A549 (cell line): ENCODE data around the gene ZNF341. TPM values are rescaled to one million over a fixed set of nuclear protein-coding genes. Genes with fewer than 3 reads are reported as not detected.

ENCODE experiments used
- ATAC-seq, 2 experiments: fragments of 200-7000 bp in 1 of 2; fragments of >200 bp in 1 of 2; cut with Nextera tagmentation in 1 of 2; cut with Tn5 transposase in 1 of 2; 3 replicates each; pipeline versions ENCODE4 v1.8.0 to v1.9.1; 2018 to 2020; ENCODE audit warnings: mild to moderate bottlenecking in 1 of 2, moderate library complexity in 1 of 2
- CTCF ChIA-PET: fragments of 300-600 bp; sonication (Branson Sonifier 250); formaldehyde crosslinking; extraction: SDS; loops from one replicate; lab custom pipeline; 2021; ENCODE audit warnings: antibody characterized with exemption, inconsistent platforms; lab: Yijun Ruan, JAX
- POLR2A ChIA-PET: fragments of 350-600 bp; formaldehyde crosslinking; extraction: SDS; loops from one replicate; lab custom pipeline; 2021; ENCODE audit warnings: antibody characterized with exemption, inconsistent platforms; lab: Yijun Ruan, JAX
- DNase-seq, 2 experiments: peaks; one replicate each; pipeline versions ENCODE4 v3.0.0 to v3.0.0-alpha.2; 2011 to 2016; ENCODE audit warnings: low read depth in 1 of 2, low spot score in 1 of 2
- FAIRE-seq: peaks from 2 replicates; lab custom pipeline; 2011; peaks lifted over from hg19 to GRCh38; lab: Jason Lieb, UNC
- H3K27ac ChIP-seq, 2 experiments: fragments of >200 bp; sonication (Bioruptor Twin); formaldehyde crosslinking; 3 replicates each; pipeline ENCODE4 v1.5.1; 2016 to 2017
- H3K4me1 ChIP-seq: fragments of >200 bp; sonication (Bioruptor Twin); formaldehyde crosslinking; 3 replicates; pipeline ENCODE4 v1.6.1; 2016
- H3K4me2 ChIP-seq: fragments of >200 bp; sonication (Bioruptor Twin); formaldehyde crosslinking; 3 replicates; pipeline ENCODE4 v1.6.1; 2016
- H3K4me3 ChIP-seq: fragments of >200 bp; sonication (Bioruptor Twin); formaldehyde crosslinking; 3 replicates; pipeline ENCODE4 v1.5.1; 2016
- H3K9me3 ChIP-seq: fragments of >200 bp; sonication (Bioruptor Twin); formaldehyde crosslinking; 3 replicates; pipeline ENCODE4 v1.6.1; 2016
- CBX8 ChIP-seq: fragments of 200-600 bp; sonication (generic); IDR thresholded peaks from 2 replicates; pipeline ENCODE4 v1.6.1; 2016
- CHD2 ChIP-seq: fragments of 150-350 bp; IDR thresholded peaks from 2 replicates; pipeline ENCODE4 v1.6.1; 2014; ENCODE audit warnings: low read length; ENCODE audit not compliant: partially characterized antibody
- CHD4 ChIP-seq: fragments of 200-600 bp; sonication (generic); IDR thresholded peaks from 2 replicates; pipeline ENCODE4 v1.6.1; 2016; ENCODE audit warnings: antibody characterized with exemption, mild to moderate bottlenecking, borderline replicate concordance
- E2F6 ChIP-seq: IDR thresholded peaks from 2 replicates; pipeline ENCODE4 v1.6.1; 2012; ENCODE audit warnings: low read depth, borderline replicate concordance
- ELK1 ChIP-seq: fragments of 150-350 bp; IDR thresholded peaks from 2 replicates; pipeline ENCODE4 v1.6.1; 2014; ENCODE audit warnings: low read depth, mild to moderate bottlenecking, low read length
- EP300 ChIP-seq, 2 experiments: fragments of >200 bp; sonication (Bioruptor Twin); formaldehyde crosslinking; IDR thresholded peaks; 2 replicates in 1 of 2; 3 replicates in 1 of 2; pipeline ENCODE4 v1.6.1; 2016 to 2017
- ESRRA ChIP-seq: fragments of 150-350 bp; IDR thresholded peaks from 2 replicates; pipeline ENCODE4 v1.6.1; 2014; ENCODE audit warnings: mild to moderate bottlenecking, low read length, borderline replicate concordance
- FOSB ChIP-seq: fragments of 250-450 bp; sonication (Bioruptor Pico); IDR thresholded peaks from 2 replicates; pipeline ENCODE4 v1.5.0; 2020; ENCODE audit warnings: mild to moderate bottlenecking, moderate library complexity
- FOSL2 ChIP-seq, 2 experiments: fragments of 450-650 bp in 1 of 2; fragments of >200 bp in 1 of 2; sonication (Bioruptor Twin) in 1 of 2; formaldehyde crosslinking; IDR thresholded peaks; 2 replicates each; pipeline versions ENCODE4 v1.5.0 to v1.6.1; 2016 to 2020; ENCODE audit warnings: mild to moderate bottlenecking in 1 of 2, moderate library complexity in 1 of 2
- FOXS1 ChIP-seq: fragments of 250-450 bp; sonication (Bioruptor Pico); IDR thresholded peaks from 2 replicates; pipeline ENCODE4 v1.5.0; 2020; ENCODE audit warnings: mild to moderate bottlenecking, moderate library complexity
- HES2 ChIP-seq: fragments of >200 bp; sonication (Bioruptor Twin); formaldehyde crosslinking; IDR thresholded peaks from 2 replicates; pipeline ENCODE4 v1.6.1; 2016
- HEYL ChIP-seq: fragments of 250-450 bp; sonication (Bioruptor Pico); IDR thresholded peaks from 2 replicates; pipeline ENCODE4 v1.8.0; 2021; ENCODE audit warnings: mild to moderate bottlenecking, moderate library complexity
- HOXB13 ChIP-seq: fragments of 250-450 bp; sonication (Bioruptor Pico); IDR thresholded peaks from 2 replicates; pipeline ENCODE4 v1.5.0; 2020; ENCODE audit warnings: low read depth, mild to moderate bottlenecking, moderate library complexity
- MAX ChIP-seq: IDR thresholded peaks from 2 replicates; pipeline ENCODE4 v1.6.1; 2012
- MAZ ChIP-seq: fragments of 150-350 bp; IDR thresholded peaks from 2 replicates; pipeline ENCODE4 v1.6.1; 2014; ENCODE audit warnings: antibody characterized with exemption, low read depth, low read length, borderline replicate concordance
- MYC ChIP-seq: IDR thresholded peaks from 2 replicates; pipeline ENCODE4 v1.6.1; 2012; ENCODE audit warnings: mild to moderate bottlenecking, inconsistent platforms, low read length, improper control_type of control experiment, borderline replicate concordance
- NPAS2 ChIP-seq: fragments of 250-450 bp; sonication (Bioruptor Pico); IDR thresholded peaks from 2 replicates; pipeline ENCODE4 v1.8.0; 2022; ENCODE audit warnings: mild to moderate bottlenecking, moderate library complexity, borderline replicate concordance
- NR3C1 ChIP-seq: fragments of >200 bp; sonication (Bioruptor Twin); formaldehyde crosslinking; IDR thresholded peaks from 3 replicates; pipeline ENCODE4 v1.6.1; 2017
- PBX3 ChIP-seq: IDR thresholded peaks from 2 replicates; pipeline ENCODE4 v1.6.1; 2012
- POLR2A ChIP-seq: IDR thresholded peaks from 2 replicates; pipeline ENCODE4 v1.6.1; 2012; ENCODE audit warnings: mild to moderate bottlenecking, low read length
- POLR2AphosphoS2 ChIP-seq: conservative IDR thresholded peaks from 2 replicates; pipeline ENCODE4 v1.6.1; 2012; ENCODE audit warnings: low read length, improper control_type of control experiment, inconsistent platforms
- RCOR1 ChIP-seq: fragments of 150-350 bp; IDR thresholded peaks from 2 replicates; pipeline ENCODE4 v1.6.1; 2014; ENCODE audit warnings: antibody characterized with exemption, low read length, low read depth
- SMC3 ChIP-seq: fragments of >200 bp; sonication (Bioruptor Twin); formaldehyde crosslinking; IDR thresholded peaks from 3 replicates; pipeline ENCODE4 v1.6.1; 2018; ENCODE audit warnings: inconsistent platforms
- TFCP2L1 ChIP-seq: fragments of 250-450 bp; sonication (Bioruptor Pico); IDR thresholded peaks from 2 replicates; pipeline ENCODE4 v1.5.0; 2021; ENCODE audit warnings: mild to moderate bottlenecking
- USF2 ChIP-seq: fragments of 450-650 bp; IDR thresholded peaks from 2 replicates; pipeline ENCODE4 v1.6.1; 2014; ENCODE audit warnings: antibody characterized with exemption
- ZC3H11A ChIP-seq: fragments of 450-650 bp; IDR thresholded peaks from 2 replicates; pipeline ENCODE4 v1.6.1; 2014; ENCODE audit warnings: antibody characterized with exemption, mild to moderate bottlenecking
- ZNF302 ChIP-seq: fragments of 250-450 bp; sonication (Bioruptor Pico); IDR thresholded peaks from 2 replicates; pipeline ENCODE4 v1.9.0; 2021; ENCODE audit warnings: inconsistent platforms, mild to moderate bottlenecking, moderate library complexity
- ZSCAN20 ChIP-seq: fragments of 250-450 bp; sonication (Bioruptor Pico); IDR thresholded peaks from 2 replicates; pipeline ENCODE4 v1.8.0; 2022; ENCODE audit warnings: mild to moderate bottlenecking, moderate library complexity
- WGBS: methylation state at CpG from one replicate; pipeline ENCODE4 v1.1.6; 2017; ENCODE audit errors: missing lambda C conversion rate; 5-methylcytosine and 5-hydroxymethylcytosine counted together
- polyA plus RNA-seq, 4 experiments: library from polyadenylated mRNA; depleted of rRNA in 3 of 4; stranded (reverse); fragments of >200 nt; fragmentation: RNase III in 1 of 4; extraction: RNeasy Plus Mini Kit Qiagen cat#74134 plus additional on column Dnase treatment in 1 of 4; gene quantifications; 2 replicates in 3 of 4; 3 replicates in 1 of 4; pipeline ENCODE4 v1.2.3, GENCODE V29; 2011 to 2017

ZNF341 gene
- polyA plus RNA-seq, 2 of the 4 experiments (the other 2 are of a cell fraction), result 2.1 to 4.1 TPM

- FAIRE-seq, result no peak
- no peak for TF ChIP-seq POLR2AphosphoS2
- no peak for TF ChIP-seq FOXS1 (CRISPR knock-in tag)
- TF ChIP-seq CBX8, result no peak
- no peak for TF ChIP-seq HOXB13 (CRISPR knock-in tag)
- TF ChIP-seq FOSB (CRISPR knock-in tag), result no peak
- no peak for TF ChIP-seq ZNF302 (CRISPR knock-in tag)
- TF ChIP-seq RCOR1, result no peak
- no peak for TF ChIP-seq CHD2
- no peak for TF ChIP-seq ZSCAN20 (CRISPR knock-in tag)
- TF ChIP-seq EP300 (IDR thresholded peaks at IDR 0.05), result no peak
- TF ChIP-seq TFCP2L1, result no peak
- TF ChIP-seq HEYL (CRISPR knock-in tag), result no peak
- TF ChIP-seq NPAS2 (CRISPR knock-in tag), result no peak
- TF ChIP-seq ESRRA, result no peak
- no peak for TF ChIP-seq PBX3
- TF ChIP-seq FOSL2 (IDR thresholded peaks at IDR 0.05), result no peak
- TF ChIP-seq FOSL2 (CRISPR knock-in tag; IDR thresholded peaks at IDR 0.05), result no peak
- TF ChIP-seq, all 56 proteins: peak for 0
- ATAC-seq, result no peak
- peaks cover 23% of the 10 kb centered on the region for H3K4me1 ChIP-seq
- WGBS, result 84% methylated on average over 8 of the region's 8 CpGs
- H3K27ac ChIP-seq, result no peak overlapping the region
- no peak overlapping the region for H3K4me2 ChIP-seq
- H3K9me3 ChIP-seq, result no peaks in the 10 kb centered on the region
- no peak overlapping the region for H3K4me3 ChIP-seq
- CTCF ChIA-PET, result interaction anchor here (0.8 to 1.3 kb wide), 7 partner anchors 9 to 382 kb away, joined by 3 to 4 read pairs (median 3); partner anchors contain the start of genes ACTL10 and ZNF341
- POLR2A ChIA-PET, result interaction anchor here (1.3 kb wide), 1 partner anchor 24 kb away, joined by 3 read pairs; no protein-coding TSS in a partner anchor
- no peak for DNase-seq
These were observed 44.4 kb upstream of the ZNF341 start for GRCh38 chr20:33687370-33687915.

GRCh38 chr20:33687993-33688937, 43.5 kb upstream of the ZNF341 start:
- no peak for DNase-seq
- FAIRE-seq, result no peak
- Histone ChIP-seq H3K9me3 (no peaks in the 10 kb centered on the region), H3K27ac (no peak overlapping the region)
- ATAC-seq, result no peak
- CTCF ChIA-PET, result interaction anchor here (1.2 kb wide), 3 partner anchors 10 to 44 kb away, joined by 3 read pairs; partner anchors contain the start of gene ZNF341
- 85% methylated on average over 3 of the region's 3 CpGs for WGBS
- no peak for TF ChIP-seq ELK1
- TF ChIP-seq SMC3, result no peak
- no peak for TF ChIP-seq EP300 (IDR thresholded peaks at IDR 0.05)
- no peak for TF ChIP-seq HOXB13 (CRISPR knock-in tag)
- TF ChIP-seq HES2, result no peak
- TF ChIP-seq NR3C1, result no peak
- no peak for TF ChIP-seq POLR2A
- no peak for TF ChIP-seq MAZ
- TF ChIP-seq RCOR1, result no peak
- no peak for TF ChIP-seq CHD2
- no peak for TF ChIP-seq CHD4
- no peak for TF ChIP-seq USF2
- TF ChIP-seq ZSCAN20 (CRISPR knock-in tag), result no peak
- TF ChIP-seq MAX, result no peak
- TF ChIP-seq MYC, result no peak
- no peak for TF ChIP-seq ZC3H11A
- TF ChIP-seq FOSL2 (IDR thresholded peaks at IDR 0.05), result no peak
- no peak for TF ChIP-seq FOSL2 (CRISPR knock-in tag; IDR thresholded peaks at IDR 0.05)
- no peak for TF ChIP-seq FOSB (CRISPR knock-in tag)
- no peak for TF ChIP-seq ZNF302 (CRISPR knock-in tag)
- no peak for TF ChIP-seq E2F6
- TF ChIP-seq, all 56 proteins: peak for 0
- Histone ChIP-seq H3K4me1 (peaks cover 19% of the 10 kb centered on the region), H3K4me2 (no peak overlapping the region), H3K4me3 (no peak overlapping the region)
- POLR2A ChIA-PET, result no interaction called here
